ENCODE measurements around the gene MANEAL.

DNA sequence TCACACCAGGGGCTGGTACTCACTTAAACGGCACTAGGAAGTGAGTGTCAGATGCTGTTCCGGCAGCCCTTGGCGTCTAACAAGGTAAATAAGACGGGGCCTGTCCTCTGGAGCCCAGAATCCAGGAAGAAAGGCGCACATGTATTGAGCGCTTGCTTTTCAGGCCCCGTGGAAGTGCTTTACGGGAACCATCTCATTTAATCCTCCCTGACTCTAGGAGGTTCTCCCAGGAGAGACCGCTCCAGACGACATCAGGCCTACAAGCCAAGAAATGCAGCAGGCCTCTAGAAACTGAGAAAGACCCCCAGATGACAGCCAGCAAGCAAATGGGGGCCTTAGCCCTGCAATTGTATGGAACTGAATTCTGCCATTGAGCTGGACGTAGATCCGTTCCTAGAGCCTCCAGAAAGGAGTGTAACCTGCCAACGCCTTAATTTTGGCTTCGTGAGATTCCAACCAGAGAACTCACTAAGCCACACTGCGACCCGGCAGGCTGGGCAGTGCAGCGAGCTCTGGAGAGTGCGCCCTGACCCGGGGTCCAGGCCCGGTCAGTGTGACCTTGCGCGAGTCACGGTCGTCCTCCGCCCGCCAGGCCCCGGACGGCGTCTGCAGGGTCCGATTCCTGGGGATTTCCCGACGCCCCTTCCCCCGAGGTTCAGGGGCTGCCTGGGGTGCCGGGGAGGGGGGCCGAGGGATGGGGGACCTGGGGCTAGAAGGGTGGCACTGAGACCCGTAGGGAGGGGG lies 532 bp upstream of the MANEAL start:
- TF ChIP-seq, protein P1, sequence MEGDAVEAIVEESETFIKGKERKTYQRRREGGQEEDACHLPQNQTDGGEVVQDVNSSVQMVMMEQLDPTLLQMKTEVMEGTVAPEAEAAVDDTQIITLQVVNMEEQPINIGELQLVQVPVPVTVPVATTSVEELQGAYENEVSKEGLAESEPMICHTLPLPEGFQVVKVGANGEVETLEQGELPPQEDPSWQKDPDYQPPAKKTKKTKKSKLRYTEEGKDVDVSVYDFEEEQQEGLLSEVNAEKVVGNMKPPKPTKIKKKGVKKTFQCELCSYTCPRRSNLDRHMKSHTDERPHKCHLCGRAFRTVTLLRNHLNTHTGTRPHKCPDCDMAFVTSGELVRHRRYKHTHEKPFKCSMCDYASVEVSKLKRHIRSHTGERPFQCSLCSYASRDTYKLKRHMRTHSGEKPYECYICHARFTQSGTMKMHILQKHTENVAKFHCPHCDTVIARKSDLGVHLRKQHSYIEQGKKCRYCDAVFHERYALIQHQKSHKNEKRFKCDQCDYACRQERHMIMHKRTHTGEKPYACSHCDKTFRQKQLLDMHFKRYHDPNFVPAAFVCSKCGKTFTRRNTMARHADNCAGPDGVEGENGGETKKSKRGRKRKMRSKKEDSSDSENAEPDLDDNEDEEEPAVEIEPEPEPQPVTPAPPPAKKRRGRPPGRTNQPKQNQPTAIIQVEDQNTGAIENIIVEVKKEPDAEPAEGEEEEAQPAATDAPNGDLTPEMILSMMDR (IDR thresholded peaks at IDR 0.05) = no peak
- TF ChIP-seq POLR2A (IDR thresholded peaks at IDR 0.05) = no peak
